Esophagus muscularis mucosa (tissue), 4 donors: ENCODE results near the gene SCCPDH.

ENCODE experiments used
- EP300 ChIP-seq: sonication (generic); formaldehyde crosslinking; IDR thresholded peaks from one replicate; pipeline ENCODE4 v1.6.1; 2017; ENCODE audit warnings: antibody characterized with exemption
- POLR2A ChIP-seq: fragments of 450-650 bp; IDR thresholded peaks from one replicate; pipeline ENCODE4 v1.6.1; 2017; ENCODE audit warnings: antibody characterized with exemption, moderate library complexity, mild to moderate bottlenecking, low read depth
- TF ChIP-seq, protein P1 (sequence below), 3 experiments: fragments of 200-600 bp in 2 of 3; fragments of 450-650 bp in 1 of 3; sonication (generic) in 2 of 3; IDR thresholded peaks; one replicate each; pipeline ENCODE4 v1.5.1; 2017 to 2019; ENCODE audit warnings: antibody characterized with exemption in 3 of 3, mild to moderate bottlenecking in 2 of 3, moderate library complexity in 1 of 3

DNA sequence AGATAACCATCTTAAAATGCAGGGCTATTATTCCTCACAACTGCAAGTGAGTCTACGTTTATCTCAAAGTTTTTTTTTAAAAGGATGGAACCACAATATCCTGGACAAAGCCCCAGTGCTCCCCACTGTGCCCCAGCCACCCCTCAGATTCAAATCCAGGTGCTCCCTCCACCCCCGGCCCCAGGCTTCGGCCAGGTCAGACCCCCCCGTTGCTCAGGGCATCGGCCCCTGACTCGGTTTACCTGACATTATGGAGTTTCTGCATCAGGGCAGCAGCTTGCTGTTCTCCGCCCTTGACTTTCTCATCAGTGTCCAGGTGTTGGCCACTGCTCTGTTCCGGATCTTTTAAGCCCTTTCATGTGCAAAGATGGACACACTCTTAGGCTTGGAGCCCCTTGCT, 72.9 kb downstream of the SCCPDH start:
- TF ChIP-seq POLR2A = no peak
- TF ChIP-seq, protein P1, sequence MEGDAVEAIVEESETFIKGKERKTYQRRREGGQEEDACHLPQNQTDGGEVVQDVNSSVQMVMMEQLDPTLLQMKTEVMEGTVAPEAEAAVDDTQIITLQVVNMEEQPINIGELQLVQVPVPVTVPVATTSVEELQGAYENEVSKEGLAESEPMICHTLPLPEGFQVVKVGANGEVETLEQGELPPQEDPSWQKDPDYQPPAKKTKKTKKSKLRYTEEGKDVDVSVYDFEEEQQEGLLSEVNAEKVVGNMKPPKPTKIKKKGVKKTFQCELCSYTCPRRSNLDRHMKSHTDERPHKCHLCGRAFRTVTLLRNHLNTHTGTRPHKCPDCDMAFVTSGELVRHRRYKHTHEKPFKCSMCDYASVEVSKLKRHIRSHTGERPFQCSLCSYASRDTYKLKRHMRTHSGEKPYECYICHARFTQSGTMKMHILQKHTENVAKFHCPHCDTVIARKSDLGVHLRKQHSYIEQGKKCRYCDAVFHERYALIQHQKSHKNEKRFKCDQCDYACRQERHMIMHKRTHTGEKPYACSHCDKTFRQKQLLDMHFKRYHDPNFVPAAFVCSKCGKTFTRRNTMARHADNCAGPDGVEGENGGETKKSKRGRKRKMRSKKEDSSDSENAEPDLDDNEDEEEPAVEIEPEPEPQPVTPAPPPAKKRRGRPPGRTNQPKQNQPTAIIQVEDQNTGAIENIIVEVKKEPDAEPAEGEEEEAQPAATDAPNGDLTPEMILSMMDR (IDR thresholded peaks at IDR 0.05) = no peak
- TF ChIP-seq EP300 = no peak
